Measurements from ENCODE around the gene MCF2.

The MCF2 gene

GRCh38 chrX:139560221-139560620, 147.7 kb downstream of the MCF2 start:
- TF ChIP-seq CTCF (IDR thresholded peaks at IDR 0.05; ENCODE audit: borderline replicate concordance, insufficient read depth, low read depth, low read length): no peak
- no peak overlapping the region for H3K4me3 ChIP-seq (ENCODE audit: low read depth, low read length)

GRCh38 chrX:139559383-139560042, 148.5 kb downstream of the MCF2 start:
- TF ChIP-seq CTCF (IDR thresholded peaks at IDR 0.05; ENCODE audit: borderline replicate concordance, insufficient read depth, low read depth, low read length): peak; percentile 51; the same call in 1 of the 2 replicates
- no peak overlapping the region for H3K4me3 ChIP-seq (ENCODE audit: low read depth, low read length)

- no peak for TF ChIP-seq CTCF (IDR thresholded peaks at IDR 0.05; ENCODE audit: borderline replicate concordance, insufficient read depth, low read depth, low read length)
- H3K4me3 ChIP-seq (ENCODE audit: low read depth, low read length): no peak overlapping the region
Observed at GRCh38 chrX:139554991-139555675, 152.8 kb downstream of the MCF2 start.

GRCh38 chrX:139554376-139554775, 153.6 kb downstream of the MCF2 start:
- no peak for TF ChIP-seq CTCF (IDR thresholded peaks at IDR 0.05; ENCODE audit: borderline replicate concordance, insufficient read depth, low read depth, low read length)
- H3K4me3 ChIP-seq (ENCODE audit: low read depth, low read length): no peak overlapping the region

GRCh38 chrX:139544591-139544990, 163.4 kb downstream of the MCF2 start:
- no peak for TF ChIP-seq CTCF (IDR thresholded peaks at IDR 0.05; ENCODE audit: borderline replicate concordance, insufficient read depth, low read depth, low read length)
- no peak overlapping the region for H3K4me3 ChIP-seq (ENCODE audit: low read depth, low read length)

GRCh38 chrX:139543920-139544319, 164.0 kb downstream of the MCF2 start:
- no peak for TF ChIP-seq CTCF (IDR thresholded peaks at IDR 0.05; ENCODE audit: borderline replicate concordance, insufficient read depth, low read depth, low read length)
- no peak overlapping the region for H3K4me3 ChIP-seq (ENCODE audit: low read depth, low read length)

- TF ChIP-seq CTCF (IDR thresholded peaks at IDR 0.05; ENCODE audit: borderline replicate concordance, insufficient read depth, low read depth, low read length): no peak
- no peak overlapping the region for H3K4me3 ChIP-seq (ENCODE audit: low read depth, low read length)
Observed at GRCh38 chrX:139542652-139543051, 165.3 kb downstream of the MCF2 start.

Measured in GM12875 (cell line).